HEK293 (cell line): ENCODE results near the gene SH2D7.

ENCODE experiments used
- CTCF ChIA-PET: fragments of 350-600 bp; formaldehyde crosslinking; extraction: SDS; loops from one replicate; lab custom pipeline; 2021; ENCODE audit warnings: antibody characterized with exemption; lab: Yijun Ruan, JAX
- POLR2A ChIA-PET: fragments of 300-600 bp; formaldehyde crosslinking; extraction: SDS; loops from one replicate; lab custom pipeline; 2020; ENCODE audit warnings: antibody characterized with exemption, inconsistent platforms; lab: Yijun Ruan, JAX
- H3K27ac ChIP-seq: fragments of 200-500 bp; sonication (Bioruptor generic); 2 replicates; pipeline ENCODE4 v1.5.1; 2014; ENCODE audit warnings: low read depth, low read length, control low read depth, inconsistent platforms; ENCODE audit errors: extremely low read depth
- H3K36me3 ChIP-seq, 2 experiments: fragments of 200-500 bp in 1 of 2; sonication (Bioruptor generic) in 1 of 2; 1 replicate in 1 of 2; 2 replicates in 1 of 2; pipeline ENCODE4 v1.5.1; 2014 to 2017; ENCODE audit warnings: inconsistent platforms in 2 of 2, low read length in 2 of 2; ENCODE audit not compliant: control insufficient read depth in 2 of 2, insufficient read depth in 1 of 2
- H3K4me1 ChIP-seq: fragments of 200-500 bp; sonication (Bioruptor generic); 2 replicates; pipeline ENCODE4 v1.5.1; 2014; ENCODE audit warnings: mild to moderate bottlenecking, low read length, inconsistent platforms; ENCODE audit not compliant: control insufficient read depth, insufficient read depth
- H3K4me3 ChIP-seq: 2 replicates; pipeline ENCODE4 v1.5.1; 2011; ENCODE audit warnings: low read depth, mild to moderate bottlenecking, control low read depth, low read length, moderate library complexity
- H3K9me3 ChIP-seq: fragments of 200-500 bp; sonication (Bioruptor generic); 2 replicates; pipeline ENCODE4 v1.5.1; 2014; ENCODE audit warnings: low read depth, low read length, inconsistent platforms; ENCODE audit not compliant: control insufficient read depth, insufficient read depth
- BCL11B ChIP-seq: fragments of 450-650 bp; formaldehyde crosslinking; IDR thresholded peaks from 2 replicates; pipeline ENCODE4 v1.5.1; 2016; ENCODE audit warnings: low read depth, missing biosample characterization, missing genetic modification characterization
- EGR2 ChIP-seq: fragments of 450-650 bp; formaldehyde crosslinking; IDR thresholded peaks from 2 replicates; pipeline ENCODE4 v1.5.1; 2016; ENCODE audit warnings: low read depth, missing biosample characterization, missing genetic modification characterization
- MZF1 ChIP-seq: fragments of 450-650 bp; formaldehyde crosslinking; IDR thresholded peaks from 2 replicates; pipeline ENCODE4 v1.5.1; 2017; ENCODE audit warnings: missing biosample characterization, missing genetic modification characterization, borderline replicate concordance
- SCRT1 ChIP-seq: fragments of 450-650 bp; formaldehyde crosslinking; IDR thresholded peaks from 2 replicates; pipeline ENCODE4 v1.5.1; 2016; ENCODE audit warnings: missing biosample characterization, missing genetic modification characterization, borderline replicate concordance
- SCRT2 ChIP-seq: fragments of 450-650 bp; formaldehyde crosslinking; IDR thresholded peaks from 2 replicates; pipeline ENCODE4 v1.5.1; 2016; ENCODE audit warnings: missing biosample characterization, missing genetic modification characterization
- WT1 ChIP-seq: fragments of 450-650 bp; formaldehyde crosslinking; IDR thresholded peaks from 2 replicates; pipeline ENCODE4 v1.5.1; 2016; ENCODE audit warnings: missing biosample characterization, missing genetic modification characterization
- ZNF133 ChIP-seq: fragments of 450-650 bp; formaldehyde crosslinking; IDR thresholded peaks from 2 replicates; pipeline ENCODE4 v1.5.1; 2016; ENCODE audit warnings: missing biosample characterization, missing genetic modification characterization
- ZNF341 ChIP-seq: fragments of 450-650 bp; formaldehyde crosslinking; IDR thresholded peaks from 2 replicates; pipeline ENCODE4; 2016; ENCODE audit warnings: low read depth, missing biosample characterization, missing genetic modification characterization
- ZNF514 ChIP-seq: fragments of 450-650 bp; formaldehyde crosslinking; IDR thresholded peaks from 2 replicates; pipeline ENCODE4 v1.5.1; 2016; ENCODE audit warnings: missing biosample characterization, missing genetic modification characterization
- ZNF600 ChIP-seq: fragments of 450-650 bp; formaldehyde crosslinking; IDR thresholded peaks from 2 replicates; pipeline ENCODE4 v1.5.1; 2016; ENCODE audit warnings: missing biosample characterization, missing genetic modification characterization
- ZNF610 ChIP-seq: fragments of 450-650 bp; formaldehyde crosslinking; IDR thresholded peaks from 2 replicates; pipeline ENCODE4 v1.5.1; 2016; ENCODE audit warnings: missing biosample characterization, missing genetic modification characterization, borderline replicate concordance
- ZNF791 ChIP-seq: fragments of 450-650 bp; formaldehyde crosslinking; IDR thresholded peaks from 2 replicates; pipeline ENCODE4 v1.5.1; 2016; ENCODE audit warnings: missing biosample characterization, missing genetic modification characterization
- TF ChIP-seq, protein P1 (sequence below): fragments of 450-650 bp; formaldehyde crosslinking; IDR thresholded peaks from 2 replicates; pipeline ENCODE4 v1.5.1; 2017; ENCODE audit warnings: missing biosample characterization, missing genetic modification characterization
- TF ChIP-seq, protein P2 (sequence below): fragments of 450-650 bp; formaldehyde crosslinking; IDR thresholded peaks from 2 replicates; pipeline ENCODE4 v1.5.1; 2017; ENCODE audit warnings: missing biosample characterization, missing genetic modification characterization
- TF ChIP-seq, protein P3 (sequence below): fragments of 450-650 bp; formaldehyde crosslinking; IDR thresholded peaks from 2 replicates; pipeline ENCODE4 v1.5.1; 2017; ENCODE audit warnings: missing biosample characterization, missing genetic modification characterization

The SH2D7 gene

DNA sequence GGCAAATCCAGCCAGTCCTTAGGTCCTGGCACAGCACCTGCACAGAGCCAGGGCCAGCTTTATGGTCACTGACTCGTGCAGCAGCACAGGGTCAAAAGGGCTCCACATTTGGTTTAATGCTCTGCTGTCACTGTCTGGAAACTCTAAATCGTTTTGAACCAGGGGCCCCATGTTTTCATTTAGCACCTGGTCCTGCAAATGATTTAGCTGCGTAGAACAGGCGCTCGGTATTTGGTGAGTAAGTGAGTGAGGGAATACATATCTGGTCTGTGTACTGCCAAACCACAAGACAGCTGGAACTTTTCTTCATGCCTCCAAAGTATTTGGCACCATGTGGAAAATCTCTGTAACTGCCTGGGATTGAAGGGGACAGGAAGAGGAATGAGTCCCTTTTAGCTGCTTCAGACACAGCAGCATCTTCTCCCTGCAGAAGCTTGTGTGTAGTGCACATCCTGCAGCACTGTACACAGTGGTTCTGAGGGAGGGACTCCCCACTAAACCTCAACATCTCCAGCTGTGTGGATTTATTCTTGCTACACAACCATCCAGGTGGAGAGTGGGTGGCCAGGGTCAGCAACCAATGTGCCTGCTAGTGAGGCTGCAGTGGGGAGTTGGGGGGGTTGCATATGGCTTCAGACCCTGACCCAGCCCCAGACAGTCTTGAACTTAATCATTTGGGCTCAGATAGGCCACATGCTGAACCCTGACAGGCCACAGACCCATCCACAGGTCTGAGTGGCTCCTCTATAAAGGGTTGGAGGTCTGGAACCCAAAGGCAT lies 1.1 kb downstream of the SH2D7 start:
- H3K27ac ChIP-seq = no peak overlapping the region
- H3K4me1 ChIP-seq = no peaks in the 10 kb centered on the region
- H3K4me3 ChIP-seq = no peak overlapping the region
- ChIA-PET POLR2A (interaction anchor here (0.6 kb wide), 1 partner anchor 55 kb away, joined by 5 read pairs; the partner anchor contains the start of gene IDH3A), CTCF (interaction anchor here (0.5 to 6.2 kb wide), 8 partner anchors 15 to 159 kb away, joined by 3 to 28 read pairs (median 4); no protein-coding TSS in a partner anchor)
- TF ChIP-seq ZNF514 (tag by site-specific recombination) (no peak), ZNF610 (tag by site-specific recombination) (no peak), ZNF133 (no peak), SCRT2 (no peak)
- TF ChIP-seq, protein P1, sequence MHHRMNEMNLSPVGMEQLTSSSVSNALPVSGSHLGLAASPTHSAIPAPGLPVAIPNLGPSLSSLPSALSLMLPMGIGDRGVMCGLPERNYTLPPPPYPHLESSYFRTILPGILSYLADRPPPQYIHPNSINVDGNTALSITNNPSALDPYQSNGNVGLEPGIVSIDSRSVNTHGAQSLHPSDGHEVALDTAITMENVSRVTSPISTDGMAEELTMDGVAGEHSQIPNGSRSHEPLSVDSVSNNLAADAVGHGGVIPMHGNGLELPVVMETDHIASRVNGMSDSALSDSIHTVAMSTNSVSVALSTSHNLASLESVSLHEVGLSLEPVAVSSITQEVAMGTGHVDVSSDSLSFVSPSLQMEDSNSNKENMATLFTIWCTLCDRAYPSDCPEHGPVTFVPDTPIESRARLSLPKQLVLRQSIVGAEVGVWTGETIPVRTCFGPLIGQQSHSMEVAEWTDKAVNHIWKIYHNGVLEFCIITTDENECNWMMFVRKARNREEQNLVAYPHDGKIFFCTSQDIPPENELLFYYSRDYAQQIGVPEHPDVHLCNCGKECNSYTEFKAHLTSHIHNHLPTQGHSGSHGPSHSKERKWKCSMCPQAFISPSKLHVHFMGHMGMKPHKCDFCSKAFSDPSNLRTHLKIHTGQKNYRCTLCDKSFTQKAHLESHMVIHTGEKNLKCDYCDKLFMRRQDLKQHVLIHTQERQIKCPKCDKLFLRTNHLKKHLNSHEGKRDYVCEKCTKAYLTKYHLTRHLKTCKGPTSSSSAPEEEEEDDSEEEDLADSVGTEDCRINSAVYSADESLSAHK (tag by site-specific recombination) = no peak
- H3K9me3 ChIP-seq = no peaks in the 10 kb centered on the region
- H3K36me3 ChIP-seq = no peaks in the 10 kb centered on the region

DNA sequence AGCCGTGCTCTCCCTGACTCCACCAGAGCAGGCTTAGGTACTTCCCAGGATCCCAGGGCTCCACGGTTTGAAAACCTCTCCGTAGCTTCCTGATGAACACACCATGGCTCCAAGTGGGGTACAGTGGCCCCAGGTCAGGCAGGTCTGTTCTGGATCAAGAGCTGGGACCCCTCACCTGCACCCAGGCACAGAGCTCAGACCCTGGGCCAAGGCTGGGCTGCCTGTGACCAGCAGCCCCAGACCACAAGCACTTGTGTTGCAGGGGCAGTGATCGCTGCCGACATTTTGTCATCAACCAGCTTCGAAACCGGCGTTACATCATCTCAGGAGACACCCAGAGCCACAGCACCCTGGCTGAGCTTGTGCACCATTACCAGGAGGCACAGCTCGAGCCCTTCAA lies 5.3 kb downstream of the SH2D7 start:
- no peak overlapping the region for H3K27ac ChIP-seq
- no peak overlapping the region for H3K4me3 ChIP-seq
- H3K36me3 ChIP-seq = no peaks in the 10 kb centered on the region
- POLR2A ChIA-PET = no interaction called here
- no peaks in the 10 kb centered on the region for H3K4me1 ChIP-seq
- CTCF ChIA-PET = interaction anchor here (0.6 to 2.4 kb wide), 2 partner anchors 11 to 119 kb away, joined by 4 to 16 read pairs; no protein-coding TSS in a partner anchor
- H3K9me3 ChIP-seq = no peaks in the 10 kb centered on the region
- TF ChIP-seq, protein P2, sequence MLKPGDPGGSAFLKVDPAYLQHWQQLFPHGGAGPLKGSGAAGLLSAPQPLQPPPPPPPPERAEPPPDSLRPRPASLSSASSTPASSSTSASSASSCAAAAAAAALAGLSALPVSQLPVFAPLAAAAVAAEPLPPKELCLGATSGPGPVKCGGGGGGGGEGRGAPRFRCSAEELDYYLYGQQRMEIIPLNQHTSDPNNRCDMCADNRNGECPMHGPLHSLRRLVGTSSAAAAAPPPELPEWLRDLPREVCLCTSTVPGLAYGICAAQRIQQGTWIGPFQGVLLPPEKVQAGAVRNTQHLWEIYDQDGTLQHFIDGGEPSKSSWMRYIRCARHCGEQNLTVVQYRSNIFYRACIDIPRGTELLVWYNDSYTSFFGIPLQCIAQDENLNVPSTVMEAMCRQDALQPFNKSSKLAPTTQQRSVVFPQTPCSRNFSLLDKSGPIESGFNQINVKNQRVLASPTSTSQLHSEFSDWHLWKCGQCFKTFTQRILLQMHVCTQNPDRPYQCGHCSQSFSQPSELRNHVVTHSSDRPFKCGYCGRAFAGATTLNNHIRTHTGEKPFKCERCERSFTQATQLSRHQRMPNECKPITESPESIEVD (tag by site-specific recombination) = no peak
- TF ChIP-seq ZNF791 (tag by site-specific recombination) (no peak), BCL11B (tag by site-specific recombination) (no peak), MZF1 (tag by site-specific recombination) (no peak), EGR2 (no peak), ZNF341 (tag by site-specific recombination) (no peak), SCRT1 (tag by site-specific recombination) (no peak), ZNF600 (tag by site-specific recombination) (no peak), WT1 (tag by site-specific recombination) (no peak)
- TF ChIP-seq, protein P3, sequence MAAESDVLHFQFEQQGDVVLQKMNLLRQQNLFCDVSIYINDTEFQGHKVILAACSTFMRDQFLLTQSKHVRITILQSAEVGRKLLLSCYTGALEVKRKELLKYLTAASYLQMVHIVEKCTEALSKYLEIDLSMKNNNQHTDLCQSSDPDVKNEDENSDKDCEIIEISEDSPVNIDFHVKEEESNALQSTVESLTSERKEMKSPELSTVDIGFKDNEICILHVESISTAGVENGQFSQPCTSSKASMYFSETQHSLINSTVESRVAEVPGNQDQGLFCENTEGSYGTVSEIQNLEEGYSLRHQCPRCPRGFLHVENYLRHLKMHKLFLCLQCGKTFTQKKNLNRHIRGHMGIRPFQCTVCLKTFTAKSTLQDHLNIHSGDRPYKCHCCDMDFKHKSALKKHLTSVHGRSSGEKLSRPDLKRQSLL (tag by site-specific recombination) = no peak
